ENCODE data around the gene DLG1.

Gene DLG1

GRCh38 chr3:197340521-197340871, 42.1 kb upstream of the DLG1 start:
- H3K4me3 ChIP-seq (ENCODE audit: low read length) = no peak overlapping the region
- no peak for TF ChIP-seq CTCF (IDR thresholded peaks at IDR 0.05; ENCODE audit: insufficient read depth, low read depth, low read length, missing control alignments)
- DNase-seq (ENCODE audit: low read depth) = no peak

- TF ChIP-seq CTCF (IDR thresholded peaks at IDR 0.05; ENCODE audit: insufficient read depth, low read depth, low read length, missing control alignments) = no peak
- peak; percentile 63 for DNase-seq (ENCODE audit: low read depth)
- H3K4me3 ChIP-seq (ENCODE audit: low read length) = no peak overlapping the region
Measured at GRCh38 chr3:197339841-197340520, 41.6 kb upstream of the DLG1 start.

- H3K4me3 ChIP-seq (ENCODE audit: low read length) = no peak overlapping the region
- DNase-seq (ENCODE audit: low read depth) = no peak
- TF ChIP-seq CTCF (IDR thresholded peaks at IDR 0.05; ENCODE audit: insufficient read depth, low read depth, low read length, missing control alignments) = no peak
Measured at GRCh38 chr3:197338586-197338985, 40.2 kb upstream of the DLG1 start.

GRCh38 chr3:197337656-197338055, 39.2 kb upstream of the DLG1 start:
- no peak for TF ChIP-seq CTCF (IDR thresholded peaks at IDR 0.05; ENCODE audit: insufficient read depth, low read depth, low read length, missing control alignments)
- H3K4me3 ChIP-seq (ENCODE audit: low read length) = no peak overlapping the region
- DNase-seq (ENCODE audit: low read depth) = peak; percentile 78

GRCh38 chr3:197337214-197337613, 38.8 kb upstream of the DLG1 start:
- no peak for DNase-seq (ENCODE audit: low read depth)
- TF ChIP-seq CTCF (IDR thresholded peaks at IDR 0.05; ENCODE audit: insufficient read depth, low read depth, low read length, missing control alignments) = no peak
- no peak overlapping the region for H3K4me3 ChIP-seq (ENCODE audit: low read length)

- TF ChIP-seq CTCF (IDR thresholded peaks at IDR 0.05; ENCODE audit: insufficient read depth, low read depth, low read length, missing control alignments) = no peak
- DNase-seq (ENCODE audit: low read depth) = no peak
Measured at GRCh38 chr3:197336348-197336747, 37.9 kb upstream of the DLG1 start.

GRCh38 chr3:197335428-197336132, 37.2 kb upstream of the DLG1 start:
- no peak for DNase-seq (ENCODE audit: low read depth)
- no peak overlapping the region for H3K4me3 ChIP-seq (ENCODE audit: low read length)
- no peak for TF ChIP-seq CTCF (IDR thresholded peaks at IDR 0.05; ENCODE audit: insufficient read depth, low read depth, low read length, missing control alignments)

More at GRCh38 chr3:197336348-197336747, 37.9 kb upstream of the DLG1 start:
- no peak overlapping the region for H3K4me3 ChIP-seq (ENCODE audit: low read length)

Measured in epithelial cell of esophagus (primary cell).